ENCODE data around the gene NEDD8. TPM values are rescaled to one million over a fixed set of nuclear protein-coding genes. Genes with fewer than 3 reads are reported as not detected.
"Not testable (repeated sequence)": the region's sequence is repeated elsewhere in the genome, so short reads cannot be mapped to it uniquely, and the experiment has no call there.

NEDD8 gene
- total RNA-seq, 1 donor from 2014 or later = 132 TPM

DNA sequence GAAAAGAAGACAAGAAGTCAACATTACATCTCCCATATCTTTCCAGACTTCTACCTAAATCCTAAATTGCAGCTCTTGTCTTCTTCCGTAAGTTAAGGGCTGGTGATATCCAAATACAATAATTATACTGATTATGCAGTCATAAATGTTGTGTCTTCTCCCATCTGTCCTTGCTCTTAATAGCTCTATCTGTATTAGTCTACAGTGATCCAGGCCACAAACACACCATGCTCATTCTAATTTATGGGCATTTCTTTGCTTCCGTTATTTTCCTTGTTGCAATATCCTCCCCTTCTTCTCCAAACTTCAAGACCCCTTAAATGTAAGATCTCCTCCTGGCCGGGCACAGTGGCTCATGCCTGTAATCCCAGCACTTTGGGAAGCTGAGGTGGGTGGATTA, 12.6 kb downstream of the NEDD8 start:
- Histone ChIP-seq H3K36me3 (peaks cover 15% of the 10 kb centered on the region), H3K4me1 (peaks cover 15% of the 10 kb centered on the region), H3K4me3 (no peak overlapping the region), H3K9me3 (no peaks in the 10 kb centered on the region), H3K27me3 (ENCODE audit: low read depth) (no peaks in the 10 kb centered on the region), H3K27ac (no peak overlapping the region)
- TF ChIP-seq CTCF (IDR thresholded peaks at IDR 0.05) = no peak
- DNase-seq (no peak), ATAC-seq (no peak)
- intact Hi-C loops (cut with DNase I) = no loop called here

DNA sequence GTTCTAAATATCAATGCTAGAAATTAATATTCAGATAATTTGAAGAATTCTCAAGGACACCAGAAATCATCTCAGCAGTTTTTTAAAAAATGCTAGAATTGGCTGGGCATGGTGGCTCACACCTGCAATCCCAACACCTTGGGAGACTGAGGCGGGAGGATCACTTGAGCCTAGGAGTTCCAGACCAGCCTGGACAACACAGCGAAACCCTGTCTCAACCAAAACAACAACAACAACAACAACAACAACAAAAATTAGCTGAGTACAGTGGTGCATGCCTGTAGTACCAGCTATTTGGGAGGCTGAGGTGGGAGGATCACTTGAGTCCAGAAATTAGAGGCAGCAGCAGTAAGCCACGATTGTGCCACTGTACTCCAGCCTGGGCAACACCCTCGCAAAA, 13.1 kb downstream of the NEDD8 start:
- no peak for TF ChIP-seq CTCF (IDR thresholded peaks at IDR 0.05)
- ATAC-seq = no peak
- H3K4me1 ChIP-seq = peaks cover 19% of the 10 kb centered on the region

GRCh38 chr14:24216876-24217275, 15.3 kb downstream of the NEDD8 start:
- Histone ChIP-seq H3K4me1 (peaks cover 33% of the 10 kb centered on the region), H3K36me3 (peaks cover 15% of the 10 kb centered on the region)
- H3K9me3 ChIP-seq; H3K27ac ChIP-seq; ATAC-seq; DNase-seq; H3K4me3 ChIP-seq; H3K27me3 ChIP-seq (ENCODE audit: low read depth); intact Hi-C loops (cut with DNase I): not testable (repeated sequence)

More for the DNA sequence above, 13.1 kb downstream of the NEDD8 start:
- Histone ChIP-seq H3K9me3 (no peaks in the 10 kb centered on the region), H3K4me3 (no peak overlapping the region), H3K36me3 (peaks cover 15% of the 10 kb centered on the region), H3K27ac (no peak overlapping the region), H3K27me3 (ENCODE audit: low read depth) (no peaks in the 10 kb centered on the region)
- intact Hi-C loops (cut with DNase I) = no loop called here
- no peak for DNase-seq

DNA sequence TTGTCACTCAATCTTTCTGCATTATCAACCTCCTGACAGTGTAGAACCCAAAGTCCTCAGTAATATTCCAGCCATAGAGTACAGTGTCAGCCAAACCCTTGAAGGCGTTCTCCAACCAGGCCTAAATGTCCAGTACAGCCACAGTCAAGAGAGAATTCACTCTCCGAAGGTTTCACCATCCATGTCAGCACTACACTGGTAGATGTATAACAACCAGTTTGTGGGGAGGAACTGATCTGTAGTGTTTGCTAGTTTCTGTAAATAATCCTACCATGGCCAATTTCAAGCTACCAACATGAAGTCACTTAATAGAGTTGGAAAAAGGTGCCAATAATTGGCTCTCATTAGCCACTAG, 15.8 kb downstream of the NEDD8 start:
- H3K4me3 ChIP-seq = peak overlapping the region; percentile 82
- peaks cover 18% of the 10 kb centered on the region for H3K36me3 ChIP-seq
- no peak for TF ChIP-seq CTCF (IDR thresholded peaks at IDR 0.05)
- H3K4me1 ChIP-seq = peaks cover 33% of the 10 kb centered on the region
- DNase-seq (no peak), ATAC-seq (no peak)
- intact Hi-C loops (cut with DNase I) = no loop called here
- H3K27me3 ChIP-seq (ENCODE audit: low read depth) = no peaks in the 10 kb centered on the region
- peak overlapping the region; percentile 92 for H3K27ac ChIP-seq
- H3K9me3 ChIP-seq = no peaks in the 10 kb centered on the region

- ATAC-seq (peak; percentile 86 to 88), DNase-seq (peak; percentile 91)
- Histone ChIP-seq H3K4me3 (peak within 1 kb of the TSS; percentile 82), H3K27ac (peak within 1 kb of the TSS; percentile 92), H3K4me1 (peaks cover 33% of the 10 kb centered on the region), H3K27me3 (ENCODE audit: low read depth) (no peaks in the 10 kb centered on the region), H3K9me3 (no peaks in the 10 kb centered on the region), H3K36me3 (peaks cover 24% of the 10 kb centered on the region)
- intact Hi-C loops (cut with DNase I) = no loop called here
- TF ChIP-seq CTCF (IDR thresholded peaks at IDR 0.05) = peak; percentile 60
These were observed 16.4 kb downstream of the NEDD8 start, which contains the start of gene MDP1 for GRCh38 chr14:24215495-24216344. Gene MDP1, minus strand, starts transcription at chr14:24216066. Its CDS starts 111 bp downstream, at chr14:24215955.
